T-cell (primary cell): Measurements from ENCODE around the gene EPN1. TPM values are rescaled to one million over a fixed set of nuclear protein-coding genes. Genes with fewer than 3 reads are reported as not detected.

Experiments
- ATAC-seq, 4 experiments: fragments of 200-7000 bp in 3 of 4; fragments of 150-1000 bp in 1 of 4; cut with Tn5 transposase; replicated peaks in 1 of 4; 1 replicate in 3 of 4; 2 replicates in 1 of 4; pipeline ENCODE4 v1.10.0; 2021; ENCODE audit warnings: moderate library complexity in 3 of 4, mild to moderate bottlenecking in 2 of 4, moderate number of reproducible peaks in 1 of 4
- CTCF ChIA-PET, 2 donors: fragments of 300-600 bp; sonication (Branson Sonifier 250); formaldehyde crosslinking; loops; one replicate each; lab custom pipeline; 2022; ENCODE audit warnings: antibody characterized with exemption in 2 of 2; lab: Charles Lee
- POLR2A ChIA-PET, 2 donors: fragments of 300-600 bp; sonication (Branson Sonifier 250); formaldehyde crosslinking; loops; one replicate each; lab custom pipeline; 2022; ENCODE audit warnings: antibody characterized with exemption in 2 of 2; lab: Charles Lee
- DNase-seq, 35 experiments: peaks; one replicate each; pipeline versions ENCODE4 v3.0.0 to v3.0.0-alpha.2; 2013 to 2023
- H3K27ac ChIP-seq: one replicate; pipeline ENCODE4 v1.5.1; 2013; ENCODE audit warnings: low read length
- H3K27me3 ChIP-seq, 2 experiments: replicated peaks in 1 of 2; 1 replicate in 1 of 2; 2 replicates in 1 of 2; pipeline versions ENCODE4 v1.6.1 to v1.7.0; 2013; ENCODE audit warnings: low read length in 1 of 2, mixed read lengths in 1 of 2; ENCODE audit not compliant: control insufficient read depth in 2 of 2, insufficient read depth in 2 of 2; ENCODE audit errors: extremely low read depth in 1 of 2
- H3K36me3 ChIP-seq, 2 donors: 1 replicate in 1 of 2; 2 replicates in 1 of 2; pipeline versions ENCODE4 v1.6.1 to v1.7.0; 2013; ENCODE audit warnings: low read length in 1 of 2; ENCODE audit not compliant: control insufficient read depth in 2 of 2, insufficient read depth in 1 of 2; ENCODE audit errors: extremely low read depth in 1 of 2
- H3K4me1 ChIP-seq, 2 experiments: 1 replicate in 1 of 2; 2 replicates in 1 of 2; pipeline versions ENCODE4 v1.6.1 to v1.7.0; 2013; ENCODE audit warnings: low read length in 2 of 2, mixed read lengths in 1 of 2; ENCODE audit not compliant: insufficient read depth in 2 of 2, control insufficient read depth in 1 of 2; ENCODE audit errors: extremely low read depth in 1 of 2
- H3K4me3 ChIP-seq, 2 donors: 1 replicate in 1 of 2; 2 replicates in 1 of 2; pipeline versions ENCODE4 v1.5.1 to v1.7.0; 2013; ENCODE audit warnings: mild to moderate bottlenecking in 2 of 2, low read length in 1 of 2, moderate library complexity in 1 of 2; ENCODE audit not compliant: control insufficient read depth in 1 of 2; ENCODE audit errors: extremely low read depth in 1 of 2
- H3K9me3 ChIP-seq: 2 replicates; pipeline ENCODE4 v1.7.0; 2013
- H3K27ac Mint-ChIP-seq, 2 donors: one replicate each; pipeline ENCODE4 v1.8.0; 2020 to 2021; ENCODE audit warnings: mild to moderate bottlenecking in 2 of 2, mixed read lengths in 2 of 2
- H3K27me3 Mint-ChIP-seq, 2 donors: one replicate each; pipeline ENCODE4 v1.8.0; 2021 to 2022; ENCODE audit warnings: mixed read lengths in 2 of 2
- H3K36me3 Mint-ChIP-seq: one replicate; pipeline ENCODE4 v1.8.0; 2021; ENCODE audit warnings: mixed read lengths
- H3K4me1 Mint-ChIP-seq, 3 donors: one replicate each; pipeline ENCODE4 v1.8.0; 2020 to 2022; ENCODE audit warnings: mixed read lengths in 3 of 3, mild to moderate bottlenecking in 1 of 3
- H3K4me3 Mint-ChIP-seq, 3 donors: one replicate each; pipeline ENCODE4 v1.8.0; 2020 to 2022; ENCODE audit warnings: mild to moderate bottlenecking in 3 of 3, mixed read lengths in 3 of 3, moderate library complexity in 3 of 3
- H3K9me3 Mint-ChIP-seq, 3 donors: one replicate each; pipeline ENCODE4 v1.8.0; 2020 to 2022; ENCODE audit warnings: mixed read lengths in 3 of 3
- WGBS: methylation state at CpG from one replicate; pipeline ENCODE4 v1.1.5; 2013; ENCODE audit warnings: missing lambda C conversion rate; ENCODE audit not compliant: insufficient coverage; 5-methylcytosine and 5-hydroxymethylcytosine counted together
- total RNA-seq, 35 experiments: library from RNA in 6 of 35; stranded (reverse) in 6 of 35; fragments of 120-200 nt in 1 of 35; gene quantifications; one replicate each; pipeline versions ENCODE4 v1.2.1 to v1.2.4 and lab custom pipeline; 2013 to 2026

Gene EPN1
- total RNA-seq, 5 donors from 2014 or later (not counting 1 experiment from before 2014, with no cell fraction given), result 32.6 to 75.2 (median 60.6) TPM

DNA sequence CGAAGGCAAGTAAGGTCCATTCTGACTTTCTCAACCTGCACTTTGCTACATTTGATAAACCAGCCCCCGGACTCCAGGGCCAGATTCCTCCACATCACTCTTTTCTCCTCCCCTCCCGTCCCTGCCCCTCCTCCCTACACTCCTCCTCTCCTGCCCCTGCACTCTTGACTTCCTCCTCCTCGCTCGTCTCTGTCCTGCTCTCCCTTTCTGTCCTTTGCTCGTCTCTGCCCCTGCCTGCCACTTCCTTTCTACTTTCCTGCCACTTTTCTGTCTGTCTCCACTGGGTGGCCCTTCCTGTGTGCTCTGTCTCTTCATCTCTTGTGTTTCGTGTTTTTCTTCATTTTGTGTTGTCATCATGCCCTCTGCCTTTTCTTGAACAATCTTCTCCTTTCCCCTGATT lies 13.2 kb upstream of the EPN1 start:
- POLR2A ChIA-PET, result no interaction called here
- no peak overlapping the region for H3K4me3 Mint-ChIP-seq
- no peaks in the 10 kb centered on the region for H3K27me3 ChIP-seq
- H3K27me3 Mint-ChIP-seq, result no peaks in the 10 kb centered on the region
- H3K9me3 ChIP-seq, result no peaks in the 10 kb centered on the region
- no peak overlapping the region for H3K4me3 ChIP-seq
- no peak overlapping the region for H3K27ac ChIP-seq
- H3K4me1 ChIP-seq, result peaks cover 9 to 54% of the 10 kb centered on the region in 2 experiments
- DNase-seq, result no peak
- H3K36me3 ChIP-seq, result peaks cover 16 to 88% of the 10 kb centered on the region in 2 donors
- H3K36me3 Mint-ChIP-seq, result peaks cover 45% of the 10 kb centered on the region
- H3K9me3 Mint-ChIP-seq, result no peaks in the 10 kb centered on the region
- WGBS, result 69% methylated on average over 7 of the region's 7 CpGs
- peaks cover 49 to 64% (median 56%) of the 10 kb centered on the region in 3 donors for H3K4me1 Mint-ChIP-seq
- CTCF ChIA-PET, result no interaction called here
- no peak for ATAC-seq
- H3K27ac Mint-ChIP-seq, result no peak overlapping the region

DNA sequence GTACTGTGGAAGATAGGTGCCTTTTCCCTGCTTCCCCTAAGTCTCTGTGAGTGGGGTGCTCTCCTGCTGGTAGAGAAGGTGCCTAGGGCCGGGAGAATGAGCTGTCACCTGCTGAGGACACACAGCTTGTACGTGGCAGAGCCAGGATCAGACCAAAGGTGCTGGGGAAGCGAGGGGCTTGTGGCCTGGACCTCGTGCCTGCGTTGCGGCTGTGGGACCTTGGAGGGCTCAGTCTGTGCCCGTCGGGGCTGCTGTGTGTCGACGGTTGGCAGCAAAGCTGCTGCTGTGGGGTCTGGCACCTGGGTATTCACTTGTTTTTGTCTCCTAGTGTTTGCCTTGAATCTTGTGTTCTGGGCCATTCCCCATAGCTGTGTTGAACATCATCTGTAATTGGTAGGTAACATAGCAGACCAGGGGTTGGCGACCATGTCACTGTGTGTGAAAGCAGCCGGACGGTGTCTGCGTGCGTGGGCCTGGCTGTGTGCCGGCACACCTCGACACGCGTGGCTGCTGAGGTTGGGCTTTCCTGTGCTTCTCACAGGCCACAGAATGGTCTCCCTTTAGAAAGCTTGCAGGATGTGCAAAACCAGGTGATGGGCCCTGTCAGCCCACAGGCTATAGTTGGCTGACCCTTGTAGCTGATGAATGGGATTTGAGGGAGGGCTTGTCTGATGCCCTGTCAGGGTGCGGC lies 11.0 kb upstream of the EPN1 start:
- CTCF ChIA-PET, result no interaction called here
- Mint-ChIP-seq H3K9me3 (no peaks in the 10 kb centered on the region), H3K27me3 (no peaks in the 10 kb centered on the region), H3K27ac (no peak overlapping the region), H3K36me3 (peaks cover 40% of the 10 kb centered on the region), H3K4me3 (no peak overlapping the region), H3K4me1 (peaks cover 37 to 46% (median 40%) of the 10 kb centered on the region in 3 donors)
- Histone ChIP-seq H3K4me1 (peaks cover 0 to 47% of the 10 kb centered on the region in 2 experiments), H3K27me3 (no peaks in the 10 kb centered on the region), H3K4me3 (no peak overlapping the region), H3K36me3 (peaks cover 24 to 90% of the 10 kb centered on the region in 2 donors), H3K9me3 (no peaks in the 10 kb centered on the region), H3K27ac (no peak overlapping the region)
- DNase-seq (no peak), ATAC-seq (no peak)
- WGBS, result 98% methylated on average over 19 of the region's 20 CpGs
- POLR2A ChIA-PET, result no interaction called here

DNA sequence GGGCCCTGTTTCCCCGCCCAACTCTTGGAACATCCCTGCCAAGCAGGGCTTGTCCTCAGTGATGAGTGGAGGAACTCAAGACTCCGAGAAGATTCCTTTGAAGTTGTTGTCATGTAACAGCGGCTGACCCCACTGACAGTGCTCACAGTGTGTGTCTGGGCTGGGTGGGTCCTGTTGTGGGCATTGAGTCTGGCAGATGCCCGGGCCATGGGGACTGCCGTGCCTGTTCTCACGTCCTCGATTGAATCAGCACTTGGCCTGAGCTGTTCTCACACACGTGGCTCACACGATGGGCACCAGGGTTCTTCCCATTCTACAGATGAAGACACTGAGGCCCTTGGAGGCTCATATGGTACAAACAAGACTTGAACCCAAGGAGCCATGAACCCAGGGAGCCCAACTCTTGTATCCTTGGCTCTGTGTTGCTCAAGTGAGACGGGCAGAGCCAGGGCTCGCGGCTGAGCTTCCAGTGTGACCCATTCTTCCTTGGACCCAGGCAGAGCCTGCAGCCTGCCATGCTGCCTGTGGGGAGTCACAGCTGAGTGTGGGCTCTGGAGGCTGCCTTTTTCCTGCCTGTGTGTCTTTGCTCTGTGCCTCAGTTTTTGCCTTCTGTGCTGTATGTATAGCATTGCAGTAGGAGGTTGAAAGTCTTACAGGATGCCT lies 8.6 kb upstream of the EPN1 start:
- ChIA-PET CTCF (interaction anchor here in 1 of 2 donors (0.6 kb wide), 1 partner anchor 197 kb away, joined by 3 read pairs; no protein-coding TSS in a partner anchor), POLR2A (no interaction called here)
- no peaks in the 10 kb centered on the region for H3K27me3 Mint-ChIP-seq
- no peak overlapping the region for H3K27ac Mint-ChIP-seq
- H3K36me3 Mint-ChIP-seq, result peaks cover 49% of the 10 kb centered on the region
- H3K4me3 Mint-ChIP-seq, result no peak overlapping the region
- Histone ChIP-seq H3K36me3 (peaks cover 37 to 87% of the 10 kb centered on the region in 2 donors), H3K4me1 (peaks cover 0 to 46% of the 10 kb centered on the region in 2 experiments), H3K9me3 (no peaks in the 10 kb centered on the region), H3K27ac (no peak overlapping the region), H3K4me3 (no peak overlapping the region), H3K27me3 (no peaks in the 10 kb centered on the region)
- DNase-seq (no peak), ATAC-seq (no peak)
- H3K9me3 Mint-ChIP-seq, result no peaks in the 10 kb centered on the region
- H3K4me1 Mint-ChIP-seq, result peaks cover 42 to 50% (median 46%) of the 10 kb centered on the region in 3 donors
- WGBS, result 95% methylated on average over 12 of the region's 12 CpGs

DNA sequence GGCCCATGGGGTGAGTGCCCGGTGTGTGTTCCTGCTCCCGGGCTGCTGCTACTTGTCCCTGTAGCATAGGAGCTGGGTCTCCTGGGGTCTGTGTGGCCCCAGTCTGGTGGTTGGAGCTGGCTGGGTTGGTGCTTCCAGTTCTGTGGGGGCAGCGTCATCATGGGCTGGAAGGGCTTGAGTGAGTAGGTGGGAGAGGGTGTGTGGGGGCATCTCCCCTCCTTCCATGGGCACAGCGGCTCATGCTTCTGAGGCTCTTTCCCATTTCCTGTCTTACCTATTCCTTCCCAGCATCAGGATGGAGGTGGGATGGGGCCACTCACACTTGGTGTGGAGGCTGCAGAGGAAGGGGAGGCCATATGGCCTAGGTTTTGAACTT lies 8.0 kb upstream of the EPN1 start:
- CTCF ChIA-PET, result no interaction called here
- Histone ChIP-seq H3K9me3 (no peaks in the 10 kb centered on the region), H3K27me3 (no peaks in the 10 kb centered on the region), H3K27ac (no peak overlapping the region), H3K36me3 (peaks cover 34 to 82% of the 10 kb centered on the region in 2 donors), H3K4me3 (no peak overlapping the region), H3K4me1 (peaks cover 0 to 47% of the 10 kb centered on the region in 2 experiments)
- ATAC-seq (no peak), DNase-seq (no peak)
- Mint-ChIP-seq H3K27me3 (no peaks in the 10 kb centered on the region), H3K4me3 (no peak overlapping the region), H3K9me3 (no peaks in the 10 kb centered on the region), H3K27ac (no peak overlapping the region), H3K4me1 (peaks cover 39 to 48% (median 47%) of the 10 kb centered on the region in 3 donors), H3K36me3 (peaks cover 44% of the 10 kb centered on the region)
- WGBS, result 100% methylated on average over 2 of the region's 4 CpGs
- POLR2A ChIA-PET, result interaction anchor here in 1 of 2 donors (0.6 kb wide), 1 partner anchor 1801 kb away, joined by 3 read pairs; no protein-coding TSS in a partner anchor

DNA sequence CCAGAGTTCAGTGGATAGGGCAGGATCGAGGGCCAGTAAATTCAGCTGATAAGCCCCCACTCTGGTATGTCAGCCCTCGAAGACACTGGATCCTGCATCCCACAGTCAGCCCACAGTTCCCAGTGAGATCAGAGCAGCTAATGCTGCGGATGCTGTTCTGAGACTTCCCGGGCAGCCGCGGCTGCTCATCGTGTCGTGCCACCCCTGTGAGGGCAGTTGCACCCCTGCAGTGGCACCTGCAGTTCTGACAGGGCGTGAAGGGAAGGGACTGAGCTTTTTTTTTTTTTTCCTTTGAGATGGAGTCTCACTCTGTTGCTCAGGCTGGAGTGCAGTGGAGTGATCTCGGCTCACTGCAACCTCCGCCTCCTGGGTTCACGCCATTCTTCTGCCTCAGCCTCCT lies 7.5 kb upstream of the EPN1 start:
- H3K27ac ChIP-seq, result no peak overlapping the region
- ChIA-PET POLR2A (interaction anchor here in 1 of 2 donors (0.6 kb wide), 1 partner anchor 1801 kb away, joined by 3 read pairs; no protein-coding TSS in a partner anchor), CTCF (interaction anchor here in 1 of 2 donors (1.4 kb wide), 1 partner anchor 11 kb away, joined by 4 read pairs; no protein-coding TSS in a partner anchor)
- Mint-ChIP-seq H3K9me3 (no peaks in the 10 kb centered on the region), H3K27me3 (no peaks in the 10 kb centered on the region), H3K36me3 (peaks cover 45% of the 10 kb centered on the region), H3K4me3 (no peak overlapping the region), H3K4me1 (peaks cover 41 to 52% (median 50%) of the 10 kb centered on the region in 3 donors), H3K27ac (peak overlapping the region in 1 of 2 donors; percentile 16)
- DNase-seq, result no peak
- no peaks in the 10 kb centered on the region for H3K9me3 ChIP-seq
- H3K4me1 ChIP-seq, result peaks cover 0 to 45% of the 10 kb centered on the region in 2 experiments
- WGBS, result 97% methylated on average over 6 of the region's 12 CpGs
- no peaks in the 10 kb centered on the region for H3K27me3 ChIP-seq
- peaks cover 33 to 78% of the 10 kb centered on the region in 2 donors for H3K36me3 ChIP-seq
- ATAC-seq, result no peak
- no peak overlapping the region for H3K4me3 ChIP-seq

GRCh38 chr19:55667958-55668357 lies 7.1 kb upstream of the EPN1 start:
- peaks cover 36 to 48% (median 46%) of the 10 kb centered on the region in 3 donors for H3K4me1 Mint-ChIP-seq
- no peak overlapping the region for H3K27ac Mint-ChIP-seq

More at GRCh38 chr19:55667958-55668357, 7.1 kb upstream of the EPN1 start:
- Mint-ChIP-seq H3K36me3 (peaks cover 41% of the 10 kb centered on the region), H3K27me3 (no peaks in the 10 kb centered on the region), H3K9me3 (no peaks in the 10 kb centered on the region), H3K4me3 (no peak overlapping the region)
- peaks cover 33 to 74% of the 10 kb centered on the region in 2 donors for H3K36me3 ChIP-seq
- DNase-seq (no peak), ATAC-seq (no peak)
- no peak overlapping the region for H3K4me3 ChIP-seq
- ChIA-PET CTCF (interaction anchor here in 1 of 2 donors (1.4 kb wide), 1 partner anchor 11 kb away, joined by 4 read pairs; no protein-coding TSS in a partner anchor), POLR2A (no interaction called here)
- no peaks in the 10 kb centered on the region for H3K27me3 ChIP-seq
- H3K27ac ChIP-seq, result no peak overlapping the region
- WGBS, result 91% methylated on average over 9 of the region's 11 CpGs
- no peaks in the 10 kb centered on the region for H3K9me3 ChIP-seq
- H3K4me1 ChIP-seq, result peaks cover 0 to 45% of the 10 kb centered on the region in 2 experiments
